ENCODE results near the gene CREB5. TPM values are rescaled to one million over a fixed set of nuclear protein-coding genes. Genes with fewer than 3 reads are reported as not detected.

CREB5 gene
- total and polyA plus RNA-seq, 10 donors: 0.88 to 56.8 (median 23.5) TPM

- no peaks in the 10 kb centered on the region for H3K27me3 ChIP-seq (replicated peaks in 1 of 7)
- H3K4me1 ChIP-seq: no peaks in the 10 kb centered on the region
- no peaks in the 10 kb centered on the region for H3K36me3 ChIP-seq
- 89 to 100% (median 94%) methylated on average over 3 of the region's 3 CpGs for WGBS, 5 donors
- intact Hi-C loops (cut with DNase I; ENCODE audit: low total_unique reads): no loop called here
- H3K27ac ChIP-seq: no peak overlapping the region
- H3K4me3 ChIP-seq: no peak overlapping the region
- TF ChIP-seq POLR2A (IDR thresholded peaks at IDR 0.05) (no peak), POLR2AphosphoS5 (IDR thresholded peaks at IDR 0.05) (no peak), CTCF (IDR thresholded peaks at IDR 0.05 in 8 of 11, conservative IDR thresholded peaks at IDR 0.05 in 3 of 11) (no peak)
- H3K9me3 ChIP-seq: no peaks in the 10 kb centered on the region
- DNase-seq: no peak
Observed at GRCh38 chr7:28503396-28503795, 91.1 kb downstream of the CREB5 start.

- H3K4me1 ChIP-seq: peaks cover 0 to 12% (median 2%) of the 10 kb centered on the region in 6 donors
- no peaks in the 10 kb centered on the region for H3K36me3 ChIP-seq
- no peak overlapping the region for H3K27ac ChIP-seq
- intact Hi-C loops (cut with DNase I; ENCODE audit: low total_unique reads): no loop called here
- TF ChIP-seq POLR2A (IDR thresholded peaks at IDR 0.05) (no peak), CTCF (IDR thresholded peaks at IDR 0.05 in 8 of 11, conservative IDR thresholded peaks at IDR 0.05 in 3 of 11) (no peak), POLR2AphosphoS5 (IDR thresholded peaks at IDR 0.05) (no peak)
- no peaks in the 10 kb centered on the region for H3K9me3 ChIP-seq
- 76 to 86% (median 78%) methylated on average over 6 of the region's 6 CpGs for WGBS, 5 donors
- no peak overlapping the region for H3K4me3 ChIP-seq
- DNase-seq: no peak
- no peaks in the 10 kb centered on the region for H3K27me3 ChIP-seq (replicated peaks in 1 of 7)
Observed at GRCh38 chr7:28505014-28505413, 92.7 kb downstream of the CREB5 start.

GRCh38 chr7:28505867-28506266 lies 93.5 kb downstream of the CREB5 start:
- Histone ChIP-seq H3K4me1 (peaks cover 0 to 12% (median 2%) of the 10 kb centered on the region in 6 donors), H3K9me3 (no peaks in the 10 kb centered on the region), H3K4me3 (no peak overlapping the region), H3K36me3 (no peaks in the 10 kb centered on the region), H3K27me3 (replicated peaks in 1 of 7) (no peaks in the 10 kb centered on the region), H3K27ac (no peak overlapping the region)
- TF ChIP-seq POLR2AphosphoS5 (IDR thresholded peaks at IDR 0.05): no peak
- intact Hi-C loops (cut with DNase I; ENCODE audit: low total_unique reads): no loop called here
- no peak for DNase-seq
- WGBS, 5 donors: 65 to 98% (median 81%) methylated on average over 3 of the region's 3 CpGs

- DNase-seq: no peak
- H3K27me3 ChIP-seq (replicated peaks in 1 of 7): no peaks in the 10 kb centered on the region
- intact Hi-C loops (cut with DNase I; ENCODE audit: low total_unique reads): no loop called here
- H3K27ac ChIP-seq: no peak overlapping the region
- no peaks in the 10 kb centered on the region for H3K9me3 ChIP-seq
- 86 to 93% (median 88%) methylated on average over 11 of the region's 11 CpGs for WGBS, 5 donors
- peaks cover 0 to 12% (median 2%) of the 10 kb centered on the region in 6 donors for H3K4me1 ChIP-seq
- no peak overlapping the region for H3K4me3 ChIP-seq
- TF ChIP-seq POLR2A (IDR thresholded peaks at IDR 0.05): no peak
- TF ChIP-seq CTCF (IDR thresholded peaks at IDR 0.05 in 8 of 11, conservative IDR thresholded peaks at IDR 0.05 in 3 of 11): no peak
- no peak for TF ChIP-seq POLR2AphosphoS5 (IDR thresholded peaks at IDR 0.05)
- no peaks in the 10 kb centered on the region for H3K36me3 ChIP-seq
Observed at GRCh38 chr7:28507525-28508282, 95.4 kb downstream of the CREB5 start.

Data from spleen (tissue), 11 donors.